Measurements from ENCODE around the gene PAX8.
"Not testable (repeated sequence)": the region's sequence is repeated elsewhere in the genome, so short reads cannot be mapped to it uniquely, and the experiment has no call there.

Gene PAX8

DNA sequence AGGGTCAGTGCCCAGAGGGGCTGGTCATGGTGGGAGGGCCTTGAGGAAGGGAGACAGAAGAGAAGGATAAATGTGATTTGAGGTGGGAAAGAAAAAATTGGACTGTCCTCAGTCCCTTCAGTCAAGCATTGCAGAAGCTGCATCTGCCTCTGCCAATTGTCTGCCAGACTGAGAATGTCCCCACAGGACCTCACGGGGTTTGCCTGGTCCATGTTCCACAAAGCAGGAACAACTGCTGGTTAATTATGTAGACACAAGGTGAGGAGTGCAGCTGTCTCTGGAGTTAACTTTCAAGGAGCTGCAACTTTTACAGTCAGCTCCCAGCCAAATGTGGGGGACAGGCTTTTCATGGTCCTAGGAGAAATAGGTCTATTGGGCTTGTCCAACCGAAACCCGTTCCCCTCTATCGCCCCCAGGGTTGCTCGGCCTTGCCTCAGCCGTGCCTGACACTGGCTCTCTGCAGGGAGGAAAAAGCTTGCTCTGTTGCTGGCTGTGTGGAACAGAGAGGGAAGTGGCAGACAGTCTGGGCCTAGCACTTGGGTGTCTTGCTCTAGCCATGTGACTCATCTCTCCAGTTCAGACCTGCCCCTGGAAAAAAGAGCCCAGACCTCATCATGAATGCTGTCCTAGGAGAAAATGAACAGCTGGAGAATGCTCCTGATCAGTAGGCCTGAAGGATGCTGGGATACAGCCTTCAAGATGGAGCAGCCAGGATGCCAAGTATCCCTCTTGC is 31.1 kb upstream of the PAX8 start:
- no peak overlapping the region for H2BK15ac ChIP-seq (replicated peaks; ENCODE audit: low read depth)
- no peak overlapping the region for H3K4me2 ChIP-seq (ENCODE audit: low read length)
- no peak overlapping the region for H4K8ac ChIP-seq (ENCODE audit: low read depth, low read length)
- no peak overlapping the region for H3K23ac ChIP-seq (ENCODE audit: low read length)
- no peaks in the 10 kb centered on the region for H3K79me2 ChIP-seq (ENCODE audit: control insufficient read depth, insufficient read depth, low read length)
- H3K4me3 ChIP-seq (ENCODE audit: low read length) = no peak overlapping the region
- no peaks in the 10 kb centered on the region for H3K36me3 ChIP-seq (ENCODE audit: control insufficient read depth, insufficient read depth, low read length)
- H3K18ac ChIP-seq (ENCODE audit: low read length) = no peak overlapping the region
- no peaks in the 10 kb centered on the region for H3K79me1 ChIP-seq (ENCODE audit: low read length)
- H3K4ac ChIP-seq (ENCODE audit: low read depth, low read length) = no peak overlapping the region
- no CpG with 5 or more reads among the region's 6 CpGs for WGBS (ENCODE audit: extremely low coverage, insufficient coverage, low lambda C conversion rate)
- H3K9ac ChIP-seq (ENCODE audit: low read length) = no peak overlapping the region
- DNase-seq = peak; percentile 7
- H3K27me3 ChIP-seq (ENCODE audit: insufficient read depth, low read length, poor library complexity) = no peaks in the 10 kb centered on the region
- no peak overlapping the region for H2BK5ac ChIP-seq (ENCODE audit: low read length)
- H3K4me1 ChIP-seq (ENCODE audit: control insufficient read depth, low read depth, low read length) = no peaks in the 10 kb centered on the region
- H2AK5ac ChIP-seq (ENCODE audit: low read length) = no peak overlapping the region
- no peak overlapping the region for H3K27ac ChIP-seq (ENCODE audit: low read depth, low read length)
- H4K5ac ChIP-seq (ENCODE audit: low read length) = no peak overlapping the region
- no peak overlapping the region for H2BK120ac ChIP-seq (ENCODE audit: low read depth, low read length)
- no peak overlapping the region for H3K56ac ChIP-seq (ENCODE audit: low read length)

DNA sequence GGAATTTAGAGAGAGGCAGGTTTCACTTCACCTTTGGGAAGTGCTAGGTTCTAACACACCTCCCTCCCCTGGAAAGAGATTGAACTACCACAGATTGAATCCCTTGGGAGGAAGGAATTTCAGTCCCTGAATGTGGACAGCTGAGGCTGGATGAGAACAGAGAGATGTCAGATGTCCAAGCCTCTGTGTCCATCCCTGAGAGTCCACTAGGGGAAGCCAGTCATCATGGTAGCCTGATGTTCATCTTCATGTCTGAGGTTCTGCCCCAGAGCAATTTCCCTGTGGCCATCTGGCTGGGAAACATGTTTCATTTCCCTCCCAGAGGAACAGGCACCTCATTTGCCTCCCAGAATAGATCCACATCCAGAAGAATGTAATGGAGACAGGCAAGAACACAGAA is 30.1 kb upstream of the PAX8 start:
- H3K4ac ChIP-seq (ENCODE audit: low read depth, low read length); H3K27me3 ChIP-seq (ENCODE audit: insufficient read depth, low read length, poor library complexity); H3K4me1 ChIP-seq (ENCODE audit: control insufficient read depth, low read depth, low read length); H4K5ac ChIP-seq (ENCODE audit: low read length); H2BK120ac ChIP-seq (ENCODE audit: low read depth, low read length); H2BK15ac ChIP-seq (replicated peaks; ENCODE audit: low read depth); H3K18ac ChIP-seq (ENCODE audit: low read length); H3K4me2 ChIP-seq (ENCODE audit: low read length); H3K79me1 ChIP-seq (ENCODE audit: low read length); H3K79me2 ChIP-seq (ENCODE audit: control insufficient read depth, insufficient read depth, low read length); H3K4me3 ChIP-seq (ENCODE audit: low read length); H3K9ac ChIP-seq (ENCODE audit: low read length); H4K8ac ChIP-seq (ENCODE audit: low read depth, low read length); H2AK5ac ChIP-seq (ENCODE audit: low read length); H2BK5ac ChIP-seq (ENCODE audit: low read length); H3K27ac ChIP-seq (ENCODE audit: low read depth, low read length); H3K36me3 ChIP-seq (ENCODE audit: control insufficient read depth, insufficient read depth, low read length); H3K56ac ChIP-seq (ENCODE audit: low read length); H3K23ac ChIP-seq (ENCODE audit: low read length): not testable (repeated sequence)
- DNase-seq = peak; percentile 10

DNA sequence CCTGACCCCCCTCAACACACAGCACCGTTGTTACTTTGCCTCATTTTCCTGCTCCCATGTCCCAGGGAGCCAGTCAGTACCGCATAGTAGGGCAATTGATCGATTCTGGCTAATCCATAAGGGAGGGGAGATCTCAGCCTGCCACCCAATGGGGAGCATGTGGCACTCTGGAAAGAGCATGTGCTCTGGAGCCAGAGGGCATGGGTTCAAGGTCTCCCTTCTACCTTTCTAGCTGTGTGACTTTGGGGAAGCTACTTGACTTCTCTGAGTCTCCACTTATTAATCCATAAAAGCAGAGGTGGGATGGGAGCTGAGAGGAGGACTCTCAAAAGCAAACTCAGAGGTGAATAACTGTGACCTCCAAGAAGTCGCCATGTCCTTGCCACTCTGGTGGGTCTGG is 27.5 kb upstream of the PAX8 start:
- not testable (repeated sequence) for H2BK120ac ChIP-seq (ENCODE audit: low read depth, low read length); H2BK5ac ChIP-seq (ENCODE audit: low read length); H3K18ac ChIP-seq (ENCODE audit: low read length); H3K56ac ChIP-seq (ENCODE audit: low read length); H3K27me3 ChIP-seq (ENCODE audit: insufficient read depth, low read length, poor library complexity); H3K79me1 ChIP-seq (ENCODE audit: low read length); H3K36me3 ChIP-seq (ENCODE audit: control insufficient read depth, insufficient read depth, low read length); H4K5ac ChIP-seq (ENCODE audit: low read length); H3K79me2 ChIP-seq (ENCODE audit: control insufficient read depth, insufficient read depth, low read length); H3K4ac ChIP-seq (ENCODE audit: low read depth, low read length); H2AK5ac ChIP-seq (ENCODE audit: low read length); H3K23ac ChIP-seq (ENCODE audit: low read length); DNase-seq; H3K27ac ChIP-seq (ENCODE audit: low read depth, low read length); H2BK15ac ChIP-seq (replicated peaks; ENCODE audit: low read depth); H3K4me1 ChIP-seq (ENCODE audit: control insufficient read depth, low read depth, low read length); H3K4me3 ChIP-seq (ENCODE audit: low read length); H3K4me2 ChIP-seq (ENCODE audit: low read length); H4K8ac ChIP-seq (ENCODE audit: low read depth, low read length); H3K9ac ChIP-seq (ENCODE audit: low read length)
- WGBS (ENCODE audit: extremely low coverage, insufficient coverage, low lambda C conversion rate) = no CpG with 5 or more reads among the region's 4 CpGs

DNA sequence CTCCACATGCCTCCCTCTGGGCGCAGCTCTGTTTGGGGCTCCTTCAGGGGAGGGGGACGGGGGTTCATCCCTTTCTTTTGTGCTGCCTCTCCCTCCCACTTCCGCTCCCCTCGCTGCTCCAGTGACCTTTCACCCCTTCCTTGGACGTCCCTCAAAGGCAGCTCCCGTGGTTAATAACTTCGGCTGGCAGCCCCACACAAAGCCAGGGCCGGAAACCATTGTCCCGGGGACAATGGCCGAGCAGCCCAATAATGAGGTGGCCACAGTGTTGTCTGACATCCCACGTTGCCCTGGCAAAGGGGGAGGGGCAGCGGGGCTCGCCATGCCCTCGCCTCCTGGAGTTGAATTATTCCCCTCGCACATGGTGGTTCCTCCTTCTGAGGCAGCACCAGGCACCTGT is 27.0 kb upstream of the PAX8 start:
- not testable (repeated sequence) for H4K8ac ChIP-seq (ENCODE audit: low read depth, low read length); H3K18ac ChIP-seq (ENCODE audit: low read length); H3K9ac ChIP-seq (ENCODE audit: low read length); H3K23ac ChIP-seq (ENCODE audit: low read length); DNase-seq; H3K4ac ChIP-seq (ENCODE audit: low read depth, low read length); H3K79me2 ChIP-seq (ENCODE audit: control insufficient read depth, insufficient read depth, low read length); H3K4me2 ChIP-seq (ENCODE audit: low read length); H2BK120ac ChIP-seq (ENCODE audit: low read depth, low read length); H3K4me1 ChIP-seq (ENCODE audit: control insufficient read depth, low read depth, low read length); H4K5ac ChIP-seq (ENCODE audit: low read length); H2BK5ac ChIP-seq (ENCODE audit: low read length); H2AK5ac ChIP-seq (ENCODE audit: low read length); H3K27ac ChIP-seq (ENCODE audit: low read depth, low read length); H3K27me3 ChIP-seq (ENCODE audit: insufficient read depth, low read length, poor library complexity); H3K79me1 ChIP-seq (ENCODE audit: low read length); H3K36me3 ChIP-seq (ENCODE audit: control insufficient read depth, insufficient read depth, low read length); H3K56ac ChIP-seq (ENCODE audit: low read length); H3K4me3 ChIP-seq (ENCODE audit: low read length); H2BK15ac ChIP-seq (replicated peaks; ENCODE audit: low read depth)
- no CpG with 5 or more reads among the region's 15 CpGs for WGBS (ENCODE audit: extremely low coverage, insufficient coverage, low lambda C conversion rate)

DNA sequence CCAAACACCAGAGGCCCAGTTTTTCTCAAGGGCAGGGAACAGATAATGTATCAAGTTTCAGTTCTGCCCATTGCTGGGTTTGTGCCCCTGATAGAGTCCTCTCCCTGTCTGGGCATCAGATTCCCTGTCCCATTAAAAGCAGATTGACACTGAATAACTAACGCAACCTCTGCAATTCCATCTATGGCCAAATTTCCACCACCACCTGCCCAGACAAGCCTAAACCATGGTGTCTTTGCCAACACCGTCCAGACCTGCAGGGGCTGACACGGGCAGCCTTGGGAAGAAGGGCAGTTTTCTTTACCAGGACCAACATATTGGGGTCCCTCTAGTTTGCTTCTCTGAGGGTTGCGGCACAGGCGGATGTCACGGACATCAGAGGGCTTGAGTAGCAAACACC is 26.4 kb upstream of the PAX8 start:
- H3K79me1 ChIP-seq (ENCODE audit: low read length) = no peaks in the 10 kb centered on the region
- no peak for DNase-seq
- H3K9ac ChIP-seq (ENCODE audit: low read length) = no peak overlapping the region
- no peak overlapping the region for H2BK120ac ChIP-seq (ENCODE audit: low read depth, low read length)
- H3K4me1 ChIP-seq (ENCODE audit: control insufficient read depth, low read depth, low read length) = no peaks in the 10 kb centered on the region
- WGBS (ENCODE audit: extremely low coverage, insufficient coverage, low lambda C conversion rate) = no CpG with 5 or more reads among the region's 6 CpGs
- H3K4me2 ChIP-seq (ENCODE audit: low read length) = no peak overlapping the region
- no peak overlapping the region for H3K27ac ChIP-seq (ENCODE audit: low read depth, low read length)
- H4K8ac ChIP-seq (ENCODE audit: low read depth, low read length) = no peak overlapping the region
- no peak overlapping the region for H3K23ac ChIP-seq (ENCODE audit: low read length)
- H3K18ac ChIP-seq (ENCODE audit: low read length) = no peak overlapping the region
- no peak overlapping the region for H2AK5ac ChIP-seq (ENCODE audit: low read length)
- no peak overlapping the region for H3K4me3 ChIP-seq (ENCODE audit: low read length)
- no peak overlapping the region for H4K5ac ChIP-seq (ENCODE audit: low read length)
- H3K27me3 ChIP-seq (ENCODE audit: insufficient read depth, low read length, poor library complexity) = no peaks in the 10 kb centered on the region
- no peak overlapping the region for H2BK5ac ChIP-seq (ENCODE audit: low read length)
- H3K4ac ChIP-seq (ENCODE audit: low read depth, low read length) = no peak overlapping the region
- no peaks in the 10 kb centered on the region for H3K36me3 ChIP-seq (ENCODE audit: control insufficient read depth, insufficient read depth, low read length)
- no peaks in the 10 kb centered on the region for H3K79me2 ChIP-seq (ENCODE audit: control insufficient read depth, insufficient read depth, low read length)
- H3K56ac ChIP-seq (ENCODE audit: low read length) = no peak overlapping the region
- H2BK15ac ChIP-seq (replicated peaks; ENCODE audit: low read depth) = no peak overlapping the region

DNA sequence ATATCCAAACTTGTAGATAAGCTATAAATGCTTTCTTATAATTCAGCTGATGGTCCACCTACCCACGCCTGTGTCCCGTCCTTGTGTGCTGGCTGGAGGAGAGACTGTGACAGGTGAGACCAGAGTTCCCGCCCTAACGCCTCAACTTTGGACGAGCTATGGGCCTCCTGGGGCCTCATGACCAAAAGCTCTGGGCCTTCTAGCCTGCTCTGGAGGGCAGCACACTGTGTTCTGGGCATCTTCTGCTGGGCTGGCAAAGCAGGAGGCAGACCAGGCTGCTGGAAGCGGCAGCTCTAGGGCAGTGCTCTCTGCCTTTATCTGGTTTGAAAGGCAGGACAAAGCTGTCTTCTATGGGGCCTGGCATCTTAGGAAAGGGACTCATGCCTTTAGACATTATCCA is 26.0 kb upstream of the PAX8 start:
- Histone ChIP-seq H3K4me2 (ENCODE audit: low read length) (no peak overlapping the region), H3K4ac (ENCODE audit: low read depth, low read length) (no peak overlapping the region), H3K23ac (ENCODE audit: low read length) (no peak overlapping the region), H3K56ac (ENCODE audit: low read length) (no peak overlapping the region), H3K9ac (ENCODE audit: low read length) (no peak overlapping the region), H3K27ac (ENCODE audit: low read depth, low read length) (no peak overlapping the region), H3K27me3 (ENCODE audit: insufficient read depth, low read length, poor library complexity) (no peaks in the 10 kb centered on the region), H4K5ac (ENCODE audit: low read length) (no peak overlapping the region), H2BK15ac (replicated peaks; ENCODE audit: low read depth) (no peak overlapping the region), H3K36me3 (ENCODE audit: control insufficient read depth, insufficient read depth, low read length) (no peaks in the 10 kb centered on the region), H4K8ac (ENCODE audit: low read depth, low read length) (no peak overlapping the region), H2AK5ac (ENCODE audit: low read length) (no peak overlapping the region), H2BK120ac (ENCODE audit: low read depth, low read length) (no peak overlapping the region), H2BK5ac (ENCODE audit: low read length) (no peak overlapping the region), H3K79me2 (ENCODE audit: control insufficient read depth, insufficient read depth, low read length) (no peaks in the 10 kb centered on the region), H3K79me1 (ENCODE audit: low read length) (no peaks in the 10 kb centered on the region), H3K18ac (ENCODE audit: low read length) (no peak overlapping the region), H3K4me3 (ENCODE audit: low read length) (no peak overlapping the region), H3K4me1 (ENCODE audit: control insufficient read depth, low read depth, low read length) (no peaks in the 10 kb centered on the region)
- DNase-seq = no peak
- no CpG with 5 or more reads among the region's 6 CpGs for WGBS (ENCODE audit: extremely low coverage, insufficient coverage, low lambda C conversion rate)

Measured in mesendoderm (in vitro differentiated cells).